CD4-positive, alpha-beta T cell (primary cell): ENCODE data around the gene AGMO. TPM values are rescaled to one million over a fixed set of nuclear protein-coding genes. Genes with fewer than 3 reads are reported as not detected.

ENCODE experiments used
- ATAC-seq: fragments of 200-7000 bp; cut with Tn5 transposase; one replicate; pipeline ENCODE4 v1.10.0; 2022; ENCODE audit warnings: mild to moderate bottlenecking; ENCODE audit not compliant: poor library complexity
- CTCF ChIA-PET: fragments of 350-600 bp; sonication (Branson Sonifier 250); formaldehyde crosslinking; loops from one replicate; lab custom pipeline; 2021; ENCODE audit warnings: antibody characterized with exemption, inconsistent platforms; lab: Charles Lee
- POLR2A ChIA-PET: fragments of 350-600 bp; sonication (Branson Sonifier 250); formaldehyde crosslinking; loops from one replicate; lab custom pipeline; 2021; ENCODE audit warnings: antibody characterized with exemption, inconsistent platforms; lab: Charles Lee
- DNase-seq, 14 experiments: peaks; one replicate each; pipeline ENCODE4 v3.0.0-alpha.2; 2013 to 2020; ENCODE audit warnings: mixed read lengths in 2 of 14
- H3K27ac ChIP-seq, 2 donors: one replicate each; pipeline versions ENCODE4 v1.5.1 to v1.7.0; 2013; ENCODE audit warnings: low read length in 2 of 2, low read depth in 1 of 2, mild to moderate bottlenecking in 1 of 2
- H3K27me3 ChIP-seq, 2 experiments: 1 replicate in 1 of 2; 2 replicates in 1 of 2; pipeline versions ENCODE4 v1.6.1 to v1.7.0; 2013; ENCODE audit warnings: low read length in 2 of 2, control low read depth in 1 of 2, mild to moderate bottlenecking in 1 of 2, moderate library complexity in 1 of 2; ENCODE audit not compliant: insufficient read depth in 2 of 2, control insufficient read depth in 1 of 2
- H3K36me3 ChIP-seq: one replicate; pipeline ENCODE4 v1.6.1; 2013; ENCODE audit warnings: low read length, control low read depth; ENCODE audit not compliant: insufficient read depth
- H3K4me1 ChIP-seq: one replicate; pipeline ENCODE4 v1.6.1; 2013; ENCODE audit warnings: low read length, control low read depth; ENCODE audit not compliant: insufficient read depth
- H3K4me3 ChIP-seq: one replicate; pipeline ENCODE4 v1.5.1; 2013; ENCODE audit warnings: mild to moderate bottlenecking, low read length, moderate library complexity
- H3K9me3 ChIP-seq, 2 experiments: 1 replicate in 1 of 2; 2 replicates in 1 of 2; pipeline versions ENCODE4 v1.6.1 to v1.7.0; 2013; ENCODE audit warnings: low read length in 2 of 2, mild to moderate bottlenecking in 2 of 2, control low read depth in 1 of 2, moderate library complexity in 1 of 2; ENCODE audit not compliant: control insufficient read depth in 1 of 2, insufficient read depth in 1 of 2
- H3K27ac Mint-ChIP-seq: one replicate; pipeline ENCODE4 v1.8.0; 2020; ENCODE audit warnings: mixed read lengths
- H3K27me3 Mint-ChIP-seq: one replicate; pipeline ENCODE4 v1.8.0; 2021; ENCODE audit warnings: mixed read lengths
- H3K36me3 Mint-ChIP-seq: one replicate; pipeline ENCODE4 v1.8.0; 2021; ENCODE audit warnings: low read depth, mixed read lengths
- H3K4me1 Mint-ChIP-seq: one replicate; pipeline ENCODE4 v1.8.0; 2021; ENCODE audit warnings: low read depth, mixed read lengths
- H3K4me3 Mint-ChIP-seq: one replicate; pipeline ENCODE4 v1.8.0; 2020; ENCODE audit warnings: mild to moderate bottlenecking, mixed read lengths
- H3K9me3 Mint-ChIP-seq: one replicate; pipeline ENCODE4 v1.8.0; 2020; ENCODE audit warnings: mixed read lengths
- CTCF ChIP-seq: fragments of 200-600 bp; IDR thresholded peaks from one replicate; pipeline ENCODE4 v1.8.0; 2022; ENCODE audit warnings: antibody characterized with exemption, mild to moderate bottlenecking
- intact Hi-C, 2 experiments: fragments of 100-400 bp; cut with DNase I in 1 of 2; cut with micrococcal nuclease in 1 of 2; formaldehyde crosslinking; loops; one replicate each; pipeline versions ENCODE4 v1.15.1 to v1.9.0; 2023 to 2025; cut with DNase I, micrococcal nuclease
- total RNA-seq, 174 experiments: library from RNA in 2 of 174; stranded (reverse) in 2 of 174; gene quantifications; one replicate each; pipeline ENCODE4 v1.2.3 and lab custom pipeline; 2021 to 2026

Gene AGMO
- total RNA-seq, 2 experiments from 2014 or later = not detected

GRCh38 chr7:15257689-15258088 lies 304.1 kb downstream of the AGMO start:
- Mint-ChIP-seq H3K27me3 (no peaks in the 10 kb centered on the region), H3K9me3 (peaks cover 13% of the 10 kb centered on the region), H3K4me3 (no peak overlapping the region), H3K36me3 (no peaks in the 10 kb centered on the region), H3K27ac (no peak overlapping the region), H3K4me1 (no peaks in the 10 kb centered on the region)
- ChIA-PET CTCF (no interaction called here), POLR2A (no interaction called here)
- peaks cover 0 to 9% of the 10 kb centered on the region in 2 experiments for H3K9me3 ChIP-seq
- ATAC-seq = no peak
- intact Hi-C loops = no loop called here
- H3K27me3 ChIP-seq = no peaks in the 10 kb centered on the region
- H3K4me1 ChIP-seq = no peaks in the 10 kb centered on the region
- no peak for DNase-seq
- H3K4me3 ChIP-seq = no peak overlapping the region
- H3K36me3 ChIP-seq = no peaks in the 10 kb centered on the region
- no peak overlapping the region for H3K27ac ChIP-seq
- no peak for TF ChIP-seq CTCF

DNA sequence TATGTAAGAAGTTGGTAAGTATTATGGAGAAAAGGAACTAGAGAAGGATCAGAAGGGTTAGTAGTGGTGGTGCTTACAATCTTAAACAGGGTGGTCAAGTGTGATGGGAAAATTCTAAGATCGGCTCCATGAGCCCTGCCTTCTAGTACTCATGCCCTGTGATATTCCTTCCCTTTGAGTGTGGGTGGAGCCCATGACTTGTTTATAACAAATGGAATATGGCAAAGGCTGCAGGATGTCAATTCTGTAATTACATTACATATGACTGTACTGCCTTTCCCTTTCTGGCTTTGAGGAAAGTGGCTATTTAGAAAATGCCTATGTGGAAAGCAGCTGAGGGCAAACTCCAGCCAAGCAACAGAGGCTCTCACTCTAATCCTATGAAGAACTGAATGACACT lies 309.6 kb downstream of the AGMO start:
- H3K9me3 Mint-ChIP-seq = peaks cover 14% of the 10 kb centered on the region
- CTCF ChIA-PET = no interaction called here
- H3K27me3 Mint-ChIP-seq = no peaks in the 10 kb centered on the region

DNA sequence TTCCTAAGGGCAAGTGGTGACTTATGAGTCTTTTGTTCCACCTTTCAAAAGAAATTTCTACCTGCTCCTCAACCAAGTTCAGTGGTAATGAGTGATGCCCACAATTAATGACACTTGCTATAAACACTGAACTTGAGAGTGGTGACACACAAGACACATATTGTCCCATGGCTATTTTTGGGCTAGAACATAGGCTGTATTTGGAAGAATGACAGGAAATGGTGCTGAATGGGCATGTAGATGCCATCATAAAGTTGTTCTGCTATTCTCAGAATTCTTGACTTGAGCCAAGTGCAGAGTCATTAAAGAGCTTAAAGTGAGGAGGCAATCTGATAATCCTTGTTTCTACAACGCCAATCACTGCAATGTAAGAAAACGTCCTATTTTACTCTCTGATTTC lies 313.3 kb downstream of the AGMO start:
- Mint-ChIP-seq H3K9me3 (peaks cover 14% of the 10 kb centered on the region), H3K27ac (no peak overlapping the region), H3K36me3 (no peaks in the 10 kb centered on the region), H3K4me3 (no peak overlapping the region), H3K4me1 (no peaks in the 10 kb centered on the region), H3K27me3 (no peaks in the 10 kb centered on the region)
- TF ChIP-seq CTCF = no peak
- no peak overlapping the region for H3K27ac ChIP-seq
- no peak for DNase-seq
- no peaks in the 10 kb centered on the region for H3K4me1 ChIP-seq
- no peaks in the 10 kb centered on the region for H3K9me3 ChIP-seq
- ATAC-seq = no peak
- H3K4me3 ChIP-seq = no peak overlapping the region
- ChIA-PET CTCF (no interaction called here), POLR2A (no interaction called here)
- H3K27me3 ChIP-seq = no peaks in the 10 kb centered on the region
- no peaks in the 10 kb centered on the region for H3K36me3 ChIP-seq
- intact Hi-C loops = no loop called here

More for the DNA sequence above, 309.6 kb downstream of the AGMO start:
- intact Hi-C loops = no loop called here
- POLR2A ChIA-PET = no interaction called here
- no peaks in the 10 kb centered on the region for H3K4me1 Mint-ChIP-seq
- Histone ChIP-seq H3K27ac (no peak overlapping the region), H3K27me3 (no peaks in the 10 kb centered on the region), H3K4me3 (no peak overlapping the region), H3K36me3 (no peaks in the 10 kb centered on the region), H3K4me1 (no peaks in the 10 kb centered on the region), H3K9me3 (peaks cover 0 to 5% of the 10 kb centered on the region in 2 experiments)
- ATAC-seq (no peak), DNase-seq (no peak)
- H3K4me3 Mint-ChIP-seq = no peak overlapping the region
- no peak overlapping the region for H3K27ac Mint-ChIP-seq
- TF ChIP-seq CTCF = no peak
- H3K36me3 Mint-ChIP-seq = no peaks in the 10 kb centered on the region
